Natural killer cell treated with Interleukin-12 subunit alpha and Interleukin-12 subunit beta and Interleukin-15 and Interleukin-18, amount 100 ng/mL, for 72 hours (primary cell): ENCODE data around the gene PLEKHO1. TPM values are rescaled to one million over a fixed set of nuclear protein-coding genes. Genes with fewer than 3 reads are reported as not detected.
A peak's percentile ranks its signal among the peaks of the same experiment; 100 is the strongest.
"Not testable (repeated sequence)": the region's sequence is repeated elsewhere in the genome, so short reads cannot be mapped to it uniquely, and the experiment has no call there.

Experiments used
- ATAC-seq, 2 donors: fragments of 150-1000 bp; cut with Tn5 transposase in 1 of 2; sonication (Bioruptor Pico), chemical (Tn5 transposase) in 1 of 2; 2 replicates each; pipeline ENCODE4 v1.10.0; 2021
- DNase-seq: peaks from one replicate; pipeline ENCODE4 v3.0.0; 2022; ENCODE audit warnings: low spot score
- H3K27ac Mint-ChIP-seq, 2 donors: 1 replicate in 1 of 2; 2 replicates in 1 of 2; pipeline ENCODE4 v1.8.0; 2022; ENCODE audit warnings: mixed read lengths in 2 of 2, mild to moderate bottlenecking in 1 of 2, moderate library complexity in 1 of 2
- H3K27me3 Mint-ChIP-seq, 2 donors: 1 replicate in 1 of 2; 2 replicates in 1 of 2; pipeline ENCODE4 v1.8.0; 2022; ENCODE audit warnings: mixed read lengths in 2 of 2
- H3K36me3 Mint-ChIP-seq: one replicate; pipeline ENCODE4 v1.8.0; 2022; ENCODE audit warnings: mixed read lengths
- H3K4me1 Mint-ChIP-seq, 2 donors: 1 replicate in 1 of 2; 2 replicates in 1 of 2; pipeline ENCODE4 v1.8.0; 2022; ENCODE audit warnings: low read depth in 2 of 2, mixed read lengths in 2 of 2, mild to moderate bottlenecking in 1 of 2
- H3K4me3 Mint-ChIP-seq: one replicate; pipeline ENCODE4 v1.8.0; 2022; ENCODE audit warnings: mixed read lengths
- H3K9me3 Mint-ChIP-seq: 2 replicates; pipeline ENCODE4 v1.8.0; 2022; ENCODE audit warnings: mixed read lengths
- total RNA-seq, 2 donors: library from RNA; stranded (reverse); gene quantifications; one replicate each; pipeline ENCODE4 v1.2.3, GENCODE V29; 2022

Gene PLEKHO1
- total RNA-seq, 2 donors from 2014 or later = 40.9 to 65.2 TPM

- not testable (repeated sequence) for H3K4me3 Mint-ChIP-seq, H3K36me3 Mint-ChIP-seq, H3K27me3 Mint-ChIP-seq, H3K9me3 Mint-ChIP-seq, ATAC-seq, DNase-seq, H3K4me1 Mint-ChIP-seq, H3K27ac Mint-ChIP-seq
Measured at GRCh38 chr1:150135400-150135799, 14.3 kb upstream of the PLEKHO1 start.

GRCh38 chr1:150138044-150138443, 11.7 kb upstream of the PLEKHO1 start:
- Mint-ChIP-seq H3K9me3 (no peaks in the 10 kb centered on the region), H3K36me3 (no peaks in the 10 kb centered on the region), H3K27ac (no peak overlapping the region), H3K4me3 (no peak overlapping the region), H3K27me3 (no peaks in the 10 kb centered on the region), H3K4me1 (no peaks in the 10 kb centered on the region)
- ATAC-seq = no peak
- no peak for DNase-seq

GRCh38 chr1:150141452-150141851, 8.3 kb upstream of the PLEKHO1 start:
- ATAC-seq = no peak
- Mint-ChIP-seq H3K4me3 (no peak overlapping the region), H3K27me3 (no peaks in the 10 kb centered on the region), H3K27ac (no peak overlapping the region), H3K4me1 (no peaks in the 10 kb centered on the region), H3K36me3 (no peaks in the 10 kb centered on the region), H3K9me3 (no peaks in the 10 kb centered on the region)
- DNase-seq = no peak

- no peak overlapping the region for H3K27ac Mint-ChIP-seq
- peaks cover 2 to 3% of the 10 kb centered on the region in 2 donors for H3K4me1 Mint-ChIP-seq
- DNase-seq (no peak), ATAC-seq (no peak)
- H3K36me3 Mint-ChIP-seq = no peaks in the 10 kb centered on the region
- no peak overlapping the region for H3K4me3 Mint-ChIP-seq
- no peaks in the 10 kb centered on the region for H3K9me3 Mint-ChIP-seq
- H3K27me3 Mint-ChIP-seq = no peaks in the 10 kb centered on the region
Measured at GRCh38 chr1:150142083-150142482, 7.6 kb upstream of the PLEKHO1 start.

GRCh38 chr1:150144606-150145005, 5.1 kb upstream of the PLEKHO1 start:
- H3K4me3 Mint-ChIP-seq = no peak overlapping the region
- no peak overlapping the region for H3K27ac Mint-ChIP-seq
- H3K9me3 Mint-ChIP-seq = no peaks in the 10 kb centered on the region
- ATAC-seq (no peak), DNase-seq (no peak)
- peaks cover 7 to 20% of the 10 kb centered on the region in 2 donors for H3K4me1 Mint-ChIP-seq
- H3K27me3 Mint-ChIP-seq = no peaks in the 10 kb centered on the region
- H3K36me3 Mint-ChIP-seq = no peaks in the 10 kb centered on the region

GRCh38 chr1:150146016-150146415, 3.7 kb upstream of the PLEKHO1 start:
- not testable (repeated sequence) for H3K27me3 Mint-ChIP-seq, DNase-seq, H3K27ac Mint-ChIP-seq, H3K36me3 Mint-ChIP-seq, ATAC-seq, H3K4me3 Mint-ChIP-seq, H3K9me3 Mint-ChIP-seq
- peaks cover 8 to 22% of the 10 kb centered on the region in 2 donors for H3K4me1 Mint-ChIP-seq

GRCh38 chr1:150146849-150147542, 2.7 kb upstream of the PLEKHO1 start:
- no peaks in the 10 kb centered on the region for H3K27me3 Mint-ChIP-seq
- no peak overlapping the region for H3K27ac Mint-ChIP-seq
- H3K4me3 Mint-ChIP-seq = no peak overlapping the region
- ATAC-seq (no peak), DNase-seq (no peak)
- H3K36me3 Mint-ChIP-seq = peaks cover 5% of the 10 kb centered on the region
- H3K9me3 Mint-ChIP-seq = no peaks in the 10 kb centered on the region
- H3K4me1 Mint-ChIP-seq = peaks cover 18 to 31% of the 10 kb centered on the region in 2 donors

GRCh38 chr1:150148837-150149270, 862 bp upstream of the PLEKHO1 start:
- Mint-ChIP-seq H3K36me3 (peaks cover 5% of the 10 kb centered on the region), H3K27ac (peak overlapping the region; percentile 64 to 80), H3K4me3 (peak overlapping the region; percentile 86), H3K4me1 (peaks cover 27 to 38% of the 10 kb centered on the region in 2 donors), H3K27me3 (no peaks in the 10 kb centered on the region), H3K9me3 (no peaks in the 10 kb centered on the region)
- DNase-seq = no peak
- ATAC-seq = no peak

- H3K4me3 Mint-ChIP-seq = peak overlapping the region; percentile 94
- H3K36me3 Mint-ChIP-seq = peaks cover 11% of the 10 kb centered on the region
- no peaks in the 10 kb centered on the region for H3K27me3 Mint-ChIP-seq
- ATAC-seq (peak in 1 of 2 donors; percentile 0), DNase-seq (no peak)
- peaks cover 41 to 49% of the 10 kb centered on the region in 2 donors for H3K4me1 Mint-ChIP-seq
- H3K27ac Mint-ChIP-seq = peak overlapping the region; percentile 93 to 97
- H3K9me3 Mint-ChIP-seq = no peaks in the 10 kb centered on the region
Measured at GRCh38 chr1:150150133-150151021, 661 bp downstream of the PLEKHO1 start.

- Mint-ChIP-seq H3K27me3 (no peaks in the 10 kb centered on the region), H3K4me1 (peaks cover 41 to 49% of the 10 kb centered on the region in 2 donors), H3K36me3 (peaks cover 17% of the 10 kb centered on the region), H3K9me3 (no peaks in the 10 kb centered on the region), H3K4me3 (peak overlapping the region; percentile 94), H3K27ac (peak overlapping the region; percentile 93 to 97)
- no peak for DNase-seq
- peak; percentile 55 to 76 for ATAC-seq
Measured at GRCh38 chr1:150151291-150152181, 1.8 kb downstream of the PLEKHO1 start.

- no peaks in the 10 kb centered on the region for H3K9me3 Mint-ChIP-seq
- peak overlapping the region; percentile 93 to 97 for H3K27ac Mint-ChIP-seq
- peaks cover 18% of the 10 kb centered on the region for H3K36me3 Mint-ChIP-seq
- DNase-seq (no peak), ATAC-seq (no peak)
- peaks cover 38 to 46% of the 10 kb centered on the region in 2 donors for H3K4me1 Mint-ChIP-seq
- no peaks in the 10 kb centered on the region for H3K27me3 Mint-ChIP-seq
- peak overlapping the region; percentile 94 for H3K4me3 Mint-ChIP-seq
Measured at GRCh38 chr1:150152182-150152536, 2.4 kb downstream of the PLEKHO1 start.

GRCh38 chr1:150152772-150153456, 3.2 kb downstream of the PLEKHO1 start:
- ATAC-seq (no peak), DNase-seq (no peak)
- Mint-ChIP-seq H3K27me3 (no peaks in the 10 kb centered on the region), H3K4me1 (peaks cover 40 to 47% of the 10 kb centered on the region in 2 donors), H3K4me3 (peak overlapping the region; percentile 42), H3K9me3 (no peaks in the 10 kb centered on the region), H3K27ac (peak overlapping the region; percentile 93 to 97), H3K36me3 (peaks cover 21% of the 10 kb centered on the region)

- no peaks in the 10 kb centered on the region for H3K9me3 Mint-ChIP-seq
- no peak for ATAC-seq
- H3K27ac Mint-ChIP-seq = peak overlapping the region in 1 of 2 donors; percentile 97
- no peaks in the 10 kb centered on the region for H3K27me3 Mint-ChIP-seq
- H3K4me3 Mint-ChIP-seq = no peak overlapping the region
- no peak for DNase-seq
- peaks cover 39 to 43% of the 10 kb centered on the region in 2 donors for H3K4me1 Mint-ChIP-seq
- H3K36me3 Mint-ChIP-seq = peaks cover 26% of the 10 kb centered on the region
Measured at GRCh38 chr1:150154143-150154542, 4.4 kb downstream of the PLEKHO1 start.
